MCF 10A (cell line): ENCODE results near the gene BARX1. TPM values are rescaled to one million over a fixed set of nuclear protein-coding genes. Genes with fewer than 3 reads are reported as not detected.
"Not testable (repeated sequence)": the region's sequence is repeated elsewhere in the genome, so short reads cannot be mapped to it uniquely, and the experiment has no call there.

ENCODE experiments used
- BruUV-seq: library from RNA; stranded (reverse); fragments of 400-500 nt; replicated peaks from 2 replicates; lab custom pipeline; 2021; lab: Mats Ljungman, UMichigan
- CTCF ChIA-PET: fragments of 300-600 bp; sonication (Branson Sonifier 250); formaldehyde crosslinking; extraction: SDS; loops from one replicate; lab custom pipeline; 2021; ENCODE audit warnings: antibody characterized with exemption, inconsistent platforms; lab: Yijun Ruan, JAX
- POLR2A ChIA-PET: fragments of 300-600, 350-650 bp; sonication (Branson Sonifier 250); formaldehyde crosslinking; extraction: SDS; loops from one replicate; lab custom pipeline; 2020; ENCODE audit warnings: antibody characterized with exemption, inconsistent platforms; lab: Yijun Ruan, JAX
- DNase-seq: peaks from one replicate; pipeline ENCODE4 v3.0.0-alpha.2; 2018; ENCODE audit not compliant: unreplicated experiment
- H3K27ac Mint-ChIP-seq: one replicate; pipeline ENCODE4 v1.8.0; 2022; ENCODE audit warnings: mild to moderate bottlenecking, low read depth, mixed read lengths; ENCODE audit not compliant: unreplicated experiment
- H3K27me3 Mint-ChIP-seq: one replicate; pipeline ENCODE4 v1.8.0; 2022; ENCODE audit warnings: mixed read lengths; ENCODE audit not compliant: insufficient read depth, unreplicated experiment
- H3K36me3 Mint-ChIP-seq: one replicate; pipeline ENCODE4 v1.8.0; 2022; ENCODE audit warnings: mild to moderate bottlenecking, moderate library complexity, mixed read lengths; ENCODE audit not compliant: insufficient read depth, unreplicated experiment
- H3K4me1 Mint-ChIP-seq: one replicate; pipeline ENCODE4 v1.8.0; 2022; ENCODE audit warnings: mixed read lengths; ENCODE audit not compliant: insufficient read depth, unreplicated experiment
- H3K4me3 Mint-ChIP-seq: one replicate; pipeline ENCODE4 v1.8.0; 2022; ENCODE audit warnings: mild to moderate bottlenecking, moderate library complexity, mixed read lengths; ENCODE audit not compliant: unreplicated experiment
- H3K9me3 Mint-ChIP-seq: one replicate; pipeline ENCODE4 v1.8.0; 2022; ENCODE audit warnings: mixed read lengths; ENCODE audit not compliant: unreplicated experiment
- CTCF ChIP-seq: fragments of 200-600 bp; IDR thresholded peaks from one replicate; pipeline ENCODE4 v1.8.0; 2022; ENCODE audit warnings: antibody characterized with exemption, mild to moderate bottlenecking; ENCODE audit not compliant: unreplicated experiment
- intact Hi-C: fragments of 100-400 bp; cut with micrococcal nuclease; formaldehyde crosslinking; loops from 2 replicates; pipeline ENCODE4 v1.14.1; 2022
- total RNA-seq: library from RNA; stranded (reverse); gene quantifications from 2 replicates; pipeline ENCODE4 v1.2.3, GENCODE V29; 2022

The BARX1 gene
- total RNA-seq, 1 experiment from 2014 or later: 0.23 TPM

- H3K4me1 Mint-ChIP-seq: peaks cover 20% of the 10 kb centered on the region
- intact Hi-C loops: no loop called here
- no peak overlapping the region for H3K27ac Mint-ChIP-seq
- H3K9me3 Mint-ChIP-seq: peaks cover 11% of the 10 kb centered on the region
- no peak for DNase-seq
- ChIA-PET CTCF (interaction anchor here (2.3 to 5.7 kb wide), 2 partner anchors 9 to 12 kb away, joined by 8 to 47 read pairs; no protein-coding TSS in a partner anchor), POLR2A (no interaction called here)
- H3K36me3 Mint-ChIP-seq: peaks cover 4% of the 10 kb centered on the region
- no peak for TF ChIP-seq CTCF
- H3K27me3 Mint-ChIP-seq: no peaks in the 10 kb centered on the region
- BruUV-seq: no TSS peak
- no peak overlapping the region for H3K4me3 Mint-ChIP-seq
Observed at GRCh38 chr9:93975262-93975661, 20.1 kb upstream of the BARX1 start.

- H3K4me1 Mint-ChIP-seq: peaks cover 15% of the 10 kb centered on the region
- ChIA-PET POLR2A (interaction anchor here (0.6 kb wide), 1 partner anchor 11 kb away, joined by 3 read pairs; no protein-coding TSS in a partner anchor), CTCF (interaction anchor here (0.5 to 2.2 kb wide), 4 partner anchors 11 to 283 kb away, joined by 3 to 11 read pairs (median 4); no protein-coding TSS in a partner anchor)
- DNase-seq: peak; percentile 26
- no peak overlapping the region for H3K4me3 Mint-ChIP-seq
- no peaks in the 10 kb centered on the region for H3K36me3 Mint-ChIP-seq
- intact Hi-C loops: no loop called here
- TF ChIP-seq CTCF: no peak
- BruUV-seq: no TSS peak
- H3K27ac Mint-ChIP-seq: no peak overlapping the region
- peaks cover 11% of the 10 kb centered on the region for H3K9me3 Mint-ChIP-seq
- H3K27me3 Mint-ChIP-seq: no peaks in the 10 kb centered on the region
Observed at GRCh38 chr9:93974151-93974550, 19.0 kb upstream of the BARX1 start.

GRCh38 chr9:93972655-93973054 is 17.5 kb upstream of the BARX1 start:
- H3K4me3 Mint-ChIP-seq, H3K36me3 Mint-ChIP-seq, H3K27me3 Mint-ChIP-seq, BruUV-seq, DNase-seq, H3K27ac Mint-ChIP-seq, POLR2A ChIA-PET, intact Hi-C loops: not testable (repeated sequence)
- peaks cover 13% of the 10 kb centered on the region for H3K4me1 Mint-ChIP-seq
- CTCF ChIA-PET: interaction anchor here (2.2 kb wide), 1 partner anchor 10 kb away, joined by 11 read pairs; no protein-coding TSS in a partner anchor
- peaks cover 11% of the 10 kb centered on the region for H3K9me3 Mint-ChIP-seq

- DNase-seq: no peak
- CTCF ChIA-PET: interaction anchor here (2.0 kb wide), 1 partner anchor 287 kb away, joined by 11 read pairs; no protein-coding TSS in a partner anchor
- no peak overlapping the region for H3K27ac Mint-ChIP-seq
- no peak overlapping the region for H3K4me3 Mint-ChIP-seq
- peaks cover 9% of the 10 kb centered on the region for H3K4me1 Mint-ChIP-seq
- intact Hi-C loops: no loop called here
- peaks cover 11% of the 10 kb centered on the region for H3K9me3 Mint-ChIP-seq
- H3K36me3 Mint-ChIP-seq: no peaks in the 10 kb centered on the region
- POLR2A ChIA-PET: no interaction called here
- BruUV-seq: no TSS peak
- TF ChIP-seq CTCF: no peak
- no peaks in the 10 kb centered on the region for H3K27me3 Mint-ChIP-seq
Observed at GRCh38 chr9:93969328-93969661, 14.1 kb upstream of the BARX1 start.
